HG03025 (cell line): ENCODE measurements around the gene THOC6.
"Not testable (repeated sequence)": the region's sequence is repeated elsewhere in the genome, so short reads cannot be mapped to it uniquely, and the experiment has no call there.

ENCODE experiments used
- ATAC-seq: cut with Tn5 transposase; IDR thresholded peaks from one replicate; pipeline ENCODE4 v1.9.1; 2021; ENCODE audit warnings: mild to moderate bottlenecking, moderate library complexity; ENCODE audit not compliant: unreplicated experiment, low FRiP score

Gene THOC6

GRCh38 chr16:3068487-3068886 lies 44.7 kb downstream of the THOC6 start:
- ATAC-seq = no peak

DNA sequence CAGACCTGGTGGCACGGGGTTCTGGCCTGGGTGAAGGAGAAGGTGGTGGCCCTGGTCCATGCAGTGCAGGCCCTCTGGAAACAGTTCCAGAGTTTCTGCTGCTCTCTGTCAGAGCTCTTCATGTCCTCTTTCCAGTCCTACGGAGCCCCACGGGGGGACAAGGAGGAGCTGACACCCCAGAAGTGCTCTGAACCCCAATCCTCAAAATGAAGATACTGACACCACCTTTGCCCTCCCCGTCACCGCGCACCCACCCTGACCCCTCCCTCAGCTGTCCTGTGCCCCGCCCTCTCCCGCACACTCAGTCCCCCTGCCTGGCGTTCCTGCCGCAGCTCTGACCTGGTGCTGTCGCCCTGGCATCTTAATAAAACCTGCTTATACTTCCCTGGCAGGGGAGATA lies 45.3 kb downstream of the THOC6 start:
- ATAC-seq = not testable (repeated sequence)

DNA sequence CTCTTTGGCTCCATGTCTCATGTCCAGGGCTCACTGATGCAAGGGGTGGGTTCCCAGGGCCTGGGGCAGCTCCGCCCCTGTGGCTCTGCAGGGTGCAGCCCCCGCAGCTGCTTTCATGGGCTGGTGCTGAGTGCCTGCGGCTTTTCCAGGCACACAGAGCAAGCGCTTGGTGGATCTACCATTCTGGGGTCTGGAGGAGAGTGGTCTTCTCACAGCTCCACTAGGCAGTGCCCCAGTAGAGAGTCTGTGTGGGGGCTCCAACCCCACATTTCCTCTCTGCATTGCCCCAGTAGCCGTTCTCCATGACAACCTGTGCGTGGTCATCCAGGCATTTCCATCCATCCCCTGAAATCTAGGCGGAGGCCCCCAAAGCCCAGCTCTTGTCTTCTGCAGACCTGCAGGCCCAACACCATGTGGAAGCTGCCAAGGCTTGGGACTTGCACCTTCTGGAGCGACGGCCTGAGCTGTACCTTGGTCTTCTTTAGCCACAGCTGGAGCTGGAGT lies 46.8 kb downstream of the THOC6 start:
- no peak for ATAC-seq

GRCh38 chr16:3071655-3072054 lies 47.8 kb downstream of the THOC6 start:
- ATAC-seq = no peak

- not testable (repeated sequence) for ATAC-seq
Measured at GRCh38 chr16:3072148-3072547, 48.3 kb downstream of the THOC6 start.

DNA sequence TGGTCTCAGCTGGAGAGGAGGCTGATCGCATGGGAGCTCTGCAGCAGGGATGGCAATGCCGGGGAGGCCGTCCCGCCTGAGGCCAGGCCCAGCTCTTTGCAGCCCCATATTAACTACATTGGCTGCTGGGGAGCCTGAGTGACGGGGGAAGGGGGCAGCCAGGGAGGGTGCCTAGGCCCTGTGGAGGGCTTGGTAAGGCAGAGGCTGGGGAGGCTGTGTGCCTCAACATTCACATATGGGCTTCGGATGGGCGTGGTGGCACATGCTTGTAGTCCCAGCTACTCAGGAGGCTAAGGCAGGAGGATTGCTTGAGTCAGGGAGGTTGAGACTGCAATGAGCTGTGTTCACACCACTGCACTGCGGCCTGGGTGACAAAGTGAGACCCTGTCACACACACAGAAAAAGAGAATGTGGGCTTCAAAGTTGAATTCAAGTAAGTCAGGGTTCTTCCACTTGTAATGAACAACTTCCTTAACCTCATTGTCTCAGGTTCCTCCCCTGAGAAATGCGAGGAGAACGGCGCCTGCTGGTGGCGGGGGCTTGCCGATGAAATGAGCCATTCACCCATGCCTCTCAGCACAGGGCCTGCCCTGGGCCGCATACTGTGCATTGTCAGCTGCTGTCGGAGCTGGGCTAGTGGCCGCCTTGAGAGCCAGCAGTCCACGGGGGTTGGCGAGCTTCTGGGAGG lies 48.9 kb downstream of the THOC6 start:
- not testable (repeated sequence) for ATAC-seq

DNA sequence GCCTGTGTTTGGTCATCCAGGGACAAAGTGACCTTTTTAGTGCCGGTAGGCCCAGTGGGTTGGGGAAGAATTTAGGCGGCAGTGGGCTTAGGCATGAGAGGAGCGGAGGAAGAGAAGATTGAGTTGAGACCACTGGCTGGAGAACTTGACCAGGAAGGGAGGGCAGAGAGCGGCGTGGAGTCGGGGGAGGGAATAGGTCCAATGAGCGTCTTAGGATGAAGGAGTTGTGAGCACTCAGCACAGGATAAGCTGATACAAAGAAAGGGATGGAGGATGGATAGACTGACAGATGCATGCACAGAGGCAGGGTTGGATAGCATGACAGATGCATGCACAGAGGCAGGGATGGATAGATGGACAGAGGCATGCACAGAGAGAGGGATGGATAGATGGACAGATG lies 49.6 kb downstream of the THOC6 start:
- ATAC-seq = no peak

DNA sequence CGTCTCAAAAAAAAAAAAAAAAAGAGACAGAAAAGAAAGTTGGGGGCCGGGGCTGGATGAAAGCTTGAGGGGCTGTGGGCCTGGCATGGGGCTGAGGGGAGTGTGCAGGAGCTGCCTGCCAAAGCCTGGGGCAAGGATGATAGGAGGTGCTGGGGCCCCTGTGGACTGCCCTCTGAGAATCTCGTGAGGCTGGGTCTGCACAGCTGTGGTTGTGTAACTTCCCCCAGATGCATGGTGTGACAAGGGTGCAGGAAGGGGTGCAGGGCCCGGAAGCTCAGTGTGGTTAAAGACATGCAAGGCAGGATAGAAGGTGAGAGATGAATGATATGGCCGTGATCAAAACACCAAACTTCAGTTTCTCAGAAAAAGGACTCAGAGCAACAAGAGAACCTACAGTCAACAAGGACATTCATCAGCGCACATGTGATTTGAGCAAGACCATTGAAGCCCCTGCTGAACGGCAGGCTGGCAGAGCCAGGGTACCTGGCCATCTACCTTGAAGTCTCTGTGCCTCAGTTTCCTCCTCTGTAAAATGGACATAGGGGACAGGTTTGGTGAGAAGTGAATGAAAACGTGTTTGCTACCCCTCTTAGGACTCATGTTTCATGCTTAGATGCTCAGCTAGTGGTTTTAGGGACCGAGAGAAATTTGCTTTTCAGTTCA lies 51.2 kb downstream of the THOC6 start:
- no peak for ATAC-seq

DNA sequence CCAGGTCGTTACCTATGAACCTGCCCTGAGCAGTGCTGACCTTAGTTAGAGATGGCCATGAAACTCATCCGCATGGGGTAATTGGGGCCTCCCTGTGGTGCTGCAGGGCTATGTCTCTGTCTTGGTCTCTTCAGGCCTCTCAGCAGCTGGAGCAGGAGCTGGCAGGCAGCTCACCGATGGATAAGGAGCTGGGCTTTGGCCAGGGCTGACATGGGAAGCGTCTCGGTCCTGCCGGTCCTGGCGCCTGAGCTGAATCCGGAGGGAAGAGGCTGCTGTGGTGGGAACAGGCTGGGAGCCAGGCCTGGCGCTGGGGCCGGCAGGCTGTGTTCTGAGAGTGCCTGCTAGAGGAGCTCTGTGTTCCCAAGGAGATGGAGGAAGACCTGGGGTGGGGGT lies 51.7 kb downstream of the THOC6 start:
- no peak for ATAC-seq

- not testable (repeated sequence) for ATAC-seq
Measured at GRCh38 chr16:3075946-3076345, 52.1 kb downstream of the THOC6 start.

DNA sequence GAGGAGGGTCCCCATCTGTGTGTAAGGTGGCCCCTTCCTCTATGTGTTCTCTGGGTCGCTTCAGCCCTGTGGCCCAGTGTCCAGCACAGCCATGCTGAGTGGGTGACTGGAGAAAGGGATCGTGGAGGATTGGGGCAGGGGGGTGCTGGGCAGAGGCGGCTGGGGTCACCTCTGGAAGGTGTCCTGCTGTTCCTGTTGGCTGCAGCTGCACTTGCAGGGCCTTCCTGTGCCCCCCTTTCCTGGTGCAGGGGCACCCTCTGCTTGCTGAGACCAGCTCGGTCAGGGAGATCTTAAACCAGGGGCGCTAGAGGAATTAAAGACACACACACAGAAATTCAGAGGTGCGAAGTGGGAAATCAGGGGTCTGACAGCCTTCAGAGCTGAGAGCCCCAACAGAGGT lies 52.7 kb downstream of the THOC6 start:
- no peak for ATAC-seq
